ENCODE results near the gene NOP9.

- TF ChIP-seq TAF1 (IDR thresholded peaks at IDR 0.05; ENCODE audit: low read depth) (no peak), MAX (IDR thresholded peaks at IDR 0.05) (no peak), NFIC (IDR thresholded peaks at IDR 0.05) (no peak), EGR1 (IDR thresholded peaks at IDR 0.05) (no peak), USF1 (IDR thresholded peaks at IDR 0.05) (no peak), TCF12 (IDR thresholded peaks at IDR 0.05; ENCODE audit: low read depth) (no peak)
Observed at GRCh38 chr14:24308342-24309124, 8.9 kb downstream of the NOP9 start.
